Measurements from ENCODE around the gene TPPP. TPM values are rescaled to one million over a fixed set of nuclear protein-coding genes. Genes with fewer than 3 reads are reported as not detected.
"Not testable (repeated sequence)": the region's sequence is repeated elsewhere in the genome, so short reads cannot be mapped to it uniquely, and the experiment has no call there.

Gene TPPP
- total and polyA plus RNA-seq, 2 experiments from 2014 or later = 0.48 to 1.4 TPM

- not testable (repeated sequence) for H2AFZ ChIP-seq; H3K4me2 ChIP-seq; H3K4me1 Mint-ChIP-seq; H3K27me3 ChIP-seq (ENCODE audit: insufficient read depth); H3K4me3 Mint-ChIP-seq; H3K36me3 ChIP-seq (ENCODE audit: insufficient read depth); H3K9me2 ChIP-seq (ENCODE audit: insufficient read depth); H3K36me3 Mint-ChIP-seq (ENCODE audit: low read depth); H3K9me3 Mint-ChIP-seq; H3K79me2 ChIP-seq (replicated peaks; ENCODE audit: insufficient read depth); H3K4me3 ChIP-seq; H3K27ac ChIP-seq (ENCODE audit: low read depth); ATAC-seq; H4K20me1 ChIP-seq (replicated peaks; ENCODE audit: insufficient read depth); DNase-seq (ENCODE audit: low spot score); H3K4me1 ChIP-seq (ENCODE audit: insufficient read depth); H3F3A ChIP-seq (replicated peaks; ENCODE audit: low read depth); H3K27ac Mint-ChIP-seq
- peaks cover 15% of the 10 kb centered on the region for H3K27me3 Mint-ChIP-seq (ENCODE audit: insufficient read depth, low read depth, poor library complexity)
These were observed 4.7 kb downstream of the TPPP start for GRCh38 chr5:688348-689010.

- not testable (repeated sequence) for H3K36me3 ChIP-seq (ENCODE audit: insufficient read depth); DNase-seq (ENCODE audit: low spot score); H3F3A ChIP-seq (replicated peaks; ENCODE audit: low read depth); H3K36me3 Mint-ChIP-seq (ENCODE audit: low read depth); H3K79me2 ChIP-seq (replicated peaks; ENCODE audit: insufficient read depth); H3K4me1 Mint-ChIP-seq; H3K4me1 ChIP-seq (ENCODE audit: insufficient read depth); H3K9me3 Mint-ChIP-seq; H3K27me3 ChIP-seq (ENCODE audit: insufficient read depth); H2AFZ ChIP-seq; H3K27ac ChIP-seq (ENCODE audit: low read depth); H3K4me3 ChIP-seq; H3K4me2 ChIP-seq; ATAC-seq; H3K27me3 Mint-ChIP-seq (ENCODE audit: insufficient read depth, low read depth, poor library complexity); H3K4me3 Mint-ChIP-seq; H4K20me1 ChIP-seq (replicated peaks; ENCODE audit: insufficient read depth); H3K9me2 ChIP-seq (ENCODE audit: insufficient read depth); H3K27ac Mint-ChIP-seq
These were observed 6.2 kb downstream of the TPPP start for GRCh38 chr5:686936-687335.

- H3K4me1 ChIP-seq (ENCODE audit: insufficient read depth); H3K27ac Mint-ChIP-seq; H3K9me3 Mint-ChIP-seq; H3K36me3 Mint-ChIP-seq (ENCODE audit: low read depth); H3K79me2 ChIP-seq (replicated peaks; ENCODE audit: insufficient read depth); DNase-seq (ENCODE audit: low spot score); H3K27ac ChIP-seq (ENCODE audit: low read depth); H3K4me3 Mint-ChIP-seq; H4K20me1 ChIP-seq (replicated peaks; ENCODE audit: insufficient read depth); H3K36me3 ChIP-seq (ENCODE audit: insufficient read depth); H3K4me3 ChIP-seq; H3K4me1 Mint-ChIP-seq; H3K4me2 ChIP-seq; H3K27me3 Mint-ChIP-seq (ENCODE audit: insufficient read depth, low read depth, poor library complexity); H3K9me2 ChIP-seq (ENCODE audit: insufficient read depth); H3F3A ChIP-seq (replicated peaks; ENCODE audit: low read depth); H2AFZ ChIP-seq; H3K27me3 ChIP-seq (ENCODE audit: insufficient read depth); ATAC-seq: not testable (repeated sequence)
These were observed 7.0 kb downstream of the TPPP start for GRCh38 chr5:686172-686523.

- Histone ChIP-seq H3K27ac (ENCODE audit: low read depth) (no peak overlapping the region), H3K79me2 (replicated peaks; ENCODE audit: insufficient read depth) (no peaks in the 10 kb centered on the region), H3K4me2 (no peak overlapping the region), H3K36me3 (ENCODE audit: insufficient read depth) (no peaks in the 10 kb centered on the region), H3K9me2 (ENCODE audit: insufficient read depth) (no peaks in the 10 kb centered on the region), H3F3A (replicated peaks; ENCODE audit: low read depth) (no peaks in the 10 kb centered on the region), H3K4me1 (ENCODE audit: insufficient read depth) (no peaks in the 10 kb centered on the region), H3K27me3 (ENCODE audit: insufficient read depth) (no peaks in the 10 kb centered on the region), H4K20me1 (replicated peaks; ENCODE audit: insufficient read depth) (no peaks in the 10 kb centered on the region), H3K4me3 (no peak overlapping the region), H2AFZ (no peak overlapping the region)
- H3K4me1 Mint-ChIP-seq = no peaks in the 10 kb centered on the region
- H3K4me3 Mint-ChIP-seq = no peak overlapping the region
- peaks cover 8% of the 10 kb centered on the region for H3K27me3 Mint-ChIP-seq (ENCODE audit: insufficient read depth, low read depth, poor library complexity)
- no peak overlapping the region for H3K27ac Mint-ChIP-seq
- ATAC-seq (no peak), DNase-seq (ENCODE audit: low spot score) (no peak)
- H3K36me3 Mint-ChIP-seq (ENCODE audit: low read depth) = no peaks in the 10 kb centered on the region
- no peaks in the 10 kb centered on the region for H3K9me3 Mint-ChIP-seq
- TF ChIP-seq ZNF331 (CRISPR knock-in tag; IDR thresholded peaks at IDR 0.05; ENCODE audit: low read depth) (no peak), ZNF114 (CRISPR knock-in tag; IDR thresholded peaks at IDR 0.05) (no peak), NANOG (IDR thresholded peaks at IDR 0.05; ENCODE audit: borderline replicate concordance) (no peak), EZH2phosphoT487 (IDR thresholded peaks at IDR 0.05; ENCODE audit: unreplicated experiment) (no peak), CREB1 (CRISPR knock-in tag; IDR thresholded peaks at IDR 0.05; ENCODE audit: low read depth) (no peak)
These were observed 7.6 kb downstream of the TPPP start for GRCh38 chr5:685262-686171.

Measured in GM23338 (cell line).